Measurements from ENCODE around the gene SCYL1. TPM values are rescaled to one million over a fixed set of nuclear protein-coding genes. Genes with fewer than 3 reads are reported as not detected.

Gene SCYL1
- total RNA-seq, 1 donor from 2014 or later, result 49.5 TPM

GRCh38 chr11:65532388-65533064 is 7.6 kb downstream of the SCYL1 start:
- TF ChIP-seq CTCF (IDR thresholded peaks at IDR 0.05; ENCODE audit: insufficient read depth, low read length, severe bottlenecking), result no peak
- H3K36me3 ChIP-seq (ENCODE audit: control insufficient read depth, insufficient read depth, low read length), result peaks cover 39% of the 10 kb centered on the region
- no peak overlapping the region for H3K4me3 ChIP-seq (ENCODE audit: low read depth, low read length)
- no peak for FAIRE-seq
- H3K27me3 ChIP-seq (ENCODE audit: control insufficient read depth, insufficient read depth, low read length), result no peaks in the 10 kb centered on the region
- DNase-seq (ENCODE audit: low read depth), result no peak

- FAIRE-seq (no peak), DNase-seq (ENCODE audit: low read depth) (no peak)
- Histone ChIP-seq H3K27me3 (ENCODE audit: control insufficient read depth, insufficient read depth, low read length) (no peaks in the 10 kb centered on the region), H3K36me3 (ENCODE audit: control insufficient read depth, insufficient read depth, low read length) (peaks cover 36% of the 10 kb centered on the region), H3K4me3 (ENCODE audit: low read depth, low read length) (no peak overlapping the region)
- no peak for TF ChIP-seq CTCF (IDR thresholded peaks at IDR 0.05; ENCODE audit: insufficient read depth, low read length, severe bottlenecking)
Measured at GRCh38 chr11:65535102-65535501, 10.2 kb downstream of the SCYL1 start.

GRCh38 chr11:65536412-65537295 is 11.8 kb downstream of the SCYL1 start:
- DNase-seq (ENCODE audit: low read depth), result no peak
- Histone ChIP-seq H3K4me3 (ENCODE audit: low read depth, low read length) (no peak overlapping the region), H3K27me3 (ENCODE audit: control insufficient read depth, insufficient read depth, low read length) (no peaks in the 10 kb centered on the region), H3K36me3 (ENCODE audit: control insufficient read depth, insufficient read depth, low read length) (peaks cover 21% of the 10 kb centered on the region)
- no peak for TF ChIP-seq CTCF (IDR thresholded peaks at IDR 0.05; ENCODE audit: insufficient read depth, low read length, severe bottlenecking)
- FAIRE-seq, result no peak

GRCh38 chr11:65537296-65537597 is 12.4 kb downstream of the SCYL1 start:
- Histone ChIP-seq H3K27me3 (ENCODE audit: control insufficient read depth, insufficient read depth, low read length) (no peaks in the 10 kb centered on the region), H3K4me3 (ENCODE audit: low read depth, low read length) (no peak overlapping the region), H3K36me3 (ENCODE audit: control insufficient read depth, insufficient read depth, low read length) (peaks cover 18% of the 10 kb centered on the region)
- TF ChIP-seq CTCF (IDR thresholded peaks at IDR 0.05; ENCODE audit: insufficient read depth, low read length, severe bottlenecking), result no peak
- no peak for DNase-seq (ENCODE audit: low read depth)
- FAIRE-seq, result no peak

GRCh38 chr11:65537620-65538231 is 12.8 kb downstream of the SCYL1 start:
- DNase-seq (ENCODE audit: low read depth), result no peak
- H3K36me3 ChIP-seq (ENCODE audit: control insufficient read depth, insufficient read depth, low read length), result peaks cover 15% of the 10 kb centered on the region
- FAIRE-seq, result no peak
- H3K27me3 ChIP-seq (ENCODE audit: control insufficient read depth, insufficient read depth, low read length), result no peaks in the 10 kb centered on the region
- no peak overlapping the region for H3K4me3 ChIP-seq (ENCODE audit: low read depth, low read length)
- no peak for TF ChIP-seq CTCF (IDR thresholded peaks at IDR 0.05; ENCODE audit: insufficient read depth, low read length, severe bottlenecking)
